Stimulated activated CD4-positive, alpha-beta T cell treated with anti-CD3 and anti-CD28 coated beads, Interleukin-1b, Interleukin-23, amount 100 ng/mL, for 24 hours (primary cell): ENCODE measurements around the gene ASCL5.

Experiments
- DNase-seq, 4 experiments: peaks; one replicate each; pipeline ENCODE4 v3.0.0-alpha.2; 2020; ENCODE audit warnings: low read depth in 4 of 4, low spot score in 1 of 4

Gene ASCL5

DNA sequence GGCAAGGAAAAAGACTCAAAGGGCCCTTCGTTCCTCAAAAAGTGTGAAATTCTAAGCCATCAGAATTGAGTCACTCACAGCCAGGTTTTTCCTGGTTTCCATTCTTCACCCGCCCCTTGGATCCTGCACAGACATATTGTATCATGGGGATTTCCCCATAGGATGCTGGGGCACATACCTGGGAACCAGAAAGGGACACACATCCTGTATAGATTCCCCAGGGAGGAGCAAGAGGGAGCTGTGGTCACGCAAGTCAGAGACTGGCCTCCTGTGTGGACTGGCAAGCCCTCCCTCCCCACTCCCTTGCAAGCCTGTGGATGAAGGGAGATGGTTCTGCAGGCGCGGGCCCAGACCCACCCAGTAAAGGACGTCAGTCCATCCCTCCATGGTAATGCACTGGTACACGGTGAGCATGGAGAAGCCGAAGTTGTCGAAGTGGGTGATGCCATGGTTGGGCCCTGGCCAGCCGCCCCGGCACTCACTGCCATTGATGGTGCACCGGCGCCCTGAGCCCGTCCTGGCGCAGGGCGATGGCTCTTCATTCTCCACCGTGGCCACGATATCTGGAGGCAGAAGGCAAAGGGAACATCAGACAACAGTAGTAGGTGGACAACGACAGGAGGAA is 38.0 kb downstream of the ASCL5 start:
- no peak for DNase-seq

DNA sequence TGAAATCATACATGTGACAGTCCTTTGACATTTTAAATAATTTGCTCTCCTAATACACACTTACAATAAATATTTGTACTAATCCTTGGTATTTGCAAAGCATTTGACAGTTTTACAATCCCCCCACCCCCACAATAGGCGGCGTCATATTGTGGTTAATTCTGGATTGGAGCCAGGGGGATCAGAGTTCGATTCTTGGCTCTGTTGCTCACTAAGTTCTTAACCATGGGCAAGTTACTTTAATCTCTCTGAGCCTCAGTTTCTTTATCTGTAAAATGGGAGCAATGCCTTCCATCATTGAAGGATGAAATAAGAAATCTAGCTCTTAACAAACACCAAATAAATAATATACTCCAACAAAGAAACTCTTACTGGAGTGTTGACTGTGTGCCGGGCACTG is 38.6 kb downstream of the ASCL5 start:
- DNase-seq = no peak

GRCh38 chr1:201085902-201086735 is 40.9 kb downstream of the ASCL5 start:
- peak in 1 of 4 experiments; percentile 23 for DNase-seq

DNA sequence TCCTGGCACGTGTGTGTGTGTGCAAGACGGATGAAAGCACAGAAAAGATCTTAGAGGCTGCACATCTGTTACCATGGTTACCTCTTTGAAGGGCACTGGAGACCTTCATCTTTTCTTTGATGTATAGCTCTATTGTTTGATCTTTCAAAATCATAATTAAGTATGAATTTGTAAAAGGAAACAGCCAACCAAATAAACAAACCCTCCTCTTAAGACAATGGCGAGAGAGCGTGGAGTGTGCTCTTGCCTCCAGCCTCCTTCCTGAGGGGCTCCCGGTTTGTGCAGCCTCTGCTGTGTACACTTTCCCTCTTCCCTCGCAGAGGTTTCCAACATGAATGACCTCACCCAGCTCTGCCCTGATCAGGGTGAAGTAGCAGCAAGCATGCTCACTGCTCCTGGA is 42.7 kb downstream of the ASCL5 start:
- no peak for DNase-seq

DNA sequence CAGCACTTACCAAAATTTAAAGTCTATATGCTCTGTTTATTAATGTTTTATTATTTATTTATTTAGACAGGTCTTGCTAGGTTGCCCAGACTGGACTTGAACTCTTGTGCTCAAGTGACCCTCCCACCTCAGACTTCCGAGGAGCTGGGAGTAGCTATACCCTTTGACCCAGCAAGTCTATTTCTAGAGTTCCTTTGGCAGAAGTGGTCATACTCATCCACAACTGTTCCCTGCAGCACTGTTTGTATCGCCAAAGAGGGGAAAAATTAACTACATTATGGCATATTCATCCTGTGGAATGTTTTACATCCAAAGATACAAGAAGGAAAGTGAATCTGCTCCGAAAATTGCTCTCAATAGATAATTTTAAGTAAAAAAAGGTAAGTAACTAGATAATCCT is 43.2 kb downstream of the ASCL5 start:
- DNase-seq = no peak

- DNase-seq = no peak
These were observed 46.8 kb downstream of the ASCL5 start for GRCh38 chr1:201080135-201080534.

- no peak for DNase-seq
These were observed 49.2 kb downstream of the ASCL5 start for GRCh38 chr1:201077736-201078135.

DNA sequence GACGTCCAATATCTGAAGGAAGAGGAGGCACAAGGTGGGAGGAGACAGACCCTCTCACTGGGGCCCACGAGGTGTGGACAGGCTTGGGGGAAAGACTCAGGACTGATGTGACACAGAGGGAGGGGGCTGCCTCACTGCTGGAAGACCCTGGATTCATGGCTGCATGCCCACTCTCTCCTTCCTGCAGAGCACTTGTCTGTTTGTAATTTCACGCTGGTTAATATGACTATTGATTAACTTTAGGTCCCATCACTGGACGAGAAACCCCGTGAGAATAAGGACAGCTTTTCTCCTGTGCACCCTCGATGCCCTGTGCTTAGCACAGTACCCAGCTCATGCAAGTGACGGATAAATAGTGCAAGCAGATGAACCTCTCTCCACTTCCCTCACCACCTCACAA is 49.9 kb downstream of the ASCL5 start:
- no peak for DNase-seq

DNA sequence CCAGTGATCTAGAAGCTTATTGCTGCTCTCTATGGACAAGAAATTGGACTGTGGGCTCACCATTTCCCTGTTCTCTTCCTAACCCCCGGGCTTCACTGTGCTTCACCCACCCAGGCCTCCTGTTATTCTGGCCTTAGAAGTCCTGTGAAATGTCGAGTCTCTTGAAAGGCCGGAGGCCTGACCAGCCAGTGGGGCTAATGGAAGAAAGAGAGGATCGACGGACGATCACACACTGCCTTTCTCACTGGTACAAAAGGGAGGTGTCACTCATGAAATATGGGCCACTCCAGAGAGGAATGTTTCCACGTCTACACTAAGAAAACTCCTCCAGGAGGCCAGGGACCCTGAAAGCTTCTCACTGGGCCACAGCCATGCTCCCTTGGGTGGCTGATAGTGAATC is 50.9 kb downstream of the ASCL5 start:
- no peak for DNase-seq

DNA sequence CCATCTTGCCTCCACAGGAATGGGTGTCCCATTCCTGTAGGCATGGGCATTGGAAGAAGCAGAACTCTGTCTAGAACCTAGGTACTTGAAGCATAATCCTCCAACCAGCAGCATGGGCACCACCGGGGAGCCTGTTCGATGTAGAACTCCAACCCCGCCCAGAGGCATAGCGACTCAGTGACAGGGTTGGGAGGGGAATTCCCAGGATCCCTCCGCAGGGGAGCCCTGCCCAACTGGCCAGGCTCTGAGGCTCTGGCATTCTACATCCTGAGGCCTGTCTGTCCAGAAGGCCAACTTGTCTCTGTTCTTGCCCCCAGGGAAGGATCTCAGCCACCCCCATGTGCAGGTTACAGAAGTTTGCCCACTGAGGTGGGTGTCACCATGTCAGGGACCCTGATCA is 53.0 kb downstream of the ASCL5 start:
- no peak for DNase-seq

DNA sequence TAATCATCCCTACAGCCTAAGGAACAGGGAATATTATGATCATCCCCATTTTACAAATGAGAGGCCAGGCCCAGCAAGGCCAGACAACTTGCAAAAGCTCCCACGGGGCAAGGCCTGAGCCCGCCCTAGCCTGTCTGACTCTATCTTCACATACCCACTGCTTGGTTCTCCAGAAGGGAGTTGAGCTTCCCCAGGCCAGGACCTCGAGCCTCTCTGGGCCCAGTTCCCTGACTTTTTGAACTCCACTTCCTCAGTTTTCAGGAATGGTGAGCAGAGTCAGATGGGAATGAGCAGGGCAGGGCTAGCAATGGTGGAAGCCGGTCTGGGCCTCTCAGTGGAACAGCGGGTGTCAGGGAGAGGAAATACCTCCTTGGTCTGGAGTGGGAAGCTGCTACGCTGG is 54.1 kb downstream of the ASCL5 start:
- no peak for DNase-seq

DNA sequence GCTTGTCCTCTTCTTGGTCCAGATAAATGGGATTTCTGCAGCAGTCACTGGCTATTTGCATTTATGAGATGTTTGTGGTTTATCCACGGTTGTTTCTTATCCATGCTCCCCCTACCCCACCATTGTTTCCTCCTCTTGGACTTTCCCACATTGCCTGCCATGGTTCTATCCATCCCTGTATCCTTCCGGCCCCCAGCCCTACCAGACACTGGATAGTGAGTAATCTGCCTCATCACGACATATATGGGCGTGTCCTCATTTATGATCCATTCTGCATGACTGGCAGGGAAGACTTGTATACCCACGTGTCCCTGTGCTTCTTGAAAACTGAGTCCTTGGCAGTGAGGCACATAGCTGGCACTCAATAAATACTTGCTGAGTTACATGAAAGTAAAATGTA is 54.8 kb downstream of the ASCL5 start:
- DNase-seq = no peak

DNA sequence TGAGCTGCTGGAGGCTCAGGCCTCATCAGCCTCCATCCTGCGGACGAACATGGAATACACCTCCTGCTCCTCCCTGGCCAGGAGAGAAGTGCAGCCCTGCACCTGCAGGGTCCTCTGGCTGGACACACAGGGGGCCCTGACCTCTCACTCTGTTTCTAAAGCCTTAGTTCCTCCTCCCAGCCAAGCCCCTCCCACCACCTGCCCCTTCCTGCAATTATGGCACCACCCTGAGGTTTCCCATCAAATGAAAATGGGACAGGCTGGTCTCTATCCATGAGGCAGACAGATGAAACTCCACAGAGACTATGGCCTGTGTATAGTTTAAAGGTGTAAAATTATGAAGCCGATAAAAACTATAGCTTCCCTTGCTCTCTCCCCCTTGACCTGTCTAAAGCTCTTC is 57.3 kb downstream of the ASCL5 start:
- no peak for DNase-seq

DNA sequence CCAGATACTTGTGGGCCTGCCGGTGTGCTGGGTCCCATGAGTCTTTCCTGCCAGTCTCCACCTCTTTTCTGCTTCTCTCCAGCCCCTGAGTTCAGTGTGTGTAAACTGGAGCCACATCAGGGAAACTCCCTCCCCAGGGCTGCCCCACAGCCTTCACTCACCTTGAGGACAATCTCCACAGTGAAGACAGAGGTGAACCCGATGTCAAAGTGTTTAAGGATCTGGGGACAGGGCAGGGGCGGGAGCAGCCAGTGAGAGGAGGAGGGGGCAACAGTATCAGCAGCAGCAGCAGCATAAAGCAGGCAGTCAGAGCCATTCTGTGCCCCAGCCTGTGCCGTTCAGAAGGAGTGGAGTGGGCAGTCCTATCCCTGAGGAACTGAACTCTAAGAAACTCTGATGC is 58.0 kb downstream of the ASCL5 start:
- no peak for DNase-seq

DNA sequence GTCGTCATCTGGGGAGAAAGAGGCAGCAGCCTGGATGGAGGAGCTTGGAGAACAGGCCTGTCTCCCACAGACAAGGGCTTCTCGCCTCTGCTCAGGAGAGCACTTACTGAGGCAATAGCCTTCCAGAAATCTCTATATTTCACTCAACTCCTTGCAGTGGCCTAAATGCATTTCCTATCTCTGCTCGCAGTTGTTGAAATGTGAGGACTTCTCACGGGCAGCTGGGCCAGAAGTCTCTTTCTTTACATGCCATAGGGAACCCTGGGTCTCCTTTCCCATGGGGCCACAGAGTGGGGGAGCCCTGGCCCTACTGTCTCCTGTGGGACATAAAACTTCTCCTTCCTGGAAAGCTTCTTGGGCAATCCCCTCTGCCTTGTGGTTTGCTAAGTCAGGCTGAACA is 60.0 kb downstream of the ASCL5 start:
- no peak for DNase-seq

DNA sequence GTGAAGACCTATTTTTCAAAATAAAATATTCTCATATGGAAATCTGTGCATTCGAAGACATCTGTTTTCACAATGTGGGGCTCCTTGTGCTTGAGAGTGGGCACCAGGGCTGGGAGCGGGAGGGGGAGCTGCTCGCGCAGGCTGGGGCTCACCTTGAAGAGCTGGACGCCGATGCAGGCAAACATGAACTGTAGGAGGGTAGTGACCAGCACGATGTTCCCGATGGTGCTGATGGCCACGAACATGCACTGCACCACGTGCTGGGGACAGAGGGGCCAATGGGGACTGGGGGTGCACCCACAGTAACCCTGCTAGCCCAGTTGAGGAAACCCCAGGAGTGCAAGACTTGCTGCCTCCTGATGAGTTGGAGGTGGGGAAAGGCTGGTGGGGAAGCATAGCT is 61.3 kb downstream of the ASCL5 start:
- no peak for DNase-seq

- DNase-seq = no peak
These were observed 62.2 kb downstream of the ASCL5 start for GRCh38 chr1:201064806-201065205.
